ENCODE measurements around the gene DPP6. TPM values are rescaled to one million over a fixed set of nuclear protein-coding genes. Genes with fewer than 3 reads are reported as not detected.

Gene DPP6
- total RNA-seq, 1 experiment from 2014 or later = not detected

DNA sequence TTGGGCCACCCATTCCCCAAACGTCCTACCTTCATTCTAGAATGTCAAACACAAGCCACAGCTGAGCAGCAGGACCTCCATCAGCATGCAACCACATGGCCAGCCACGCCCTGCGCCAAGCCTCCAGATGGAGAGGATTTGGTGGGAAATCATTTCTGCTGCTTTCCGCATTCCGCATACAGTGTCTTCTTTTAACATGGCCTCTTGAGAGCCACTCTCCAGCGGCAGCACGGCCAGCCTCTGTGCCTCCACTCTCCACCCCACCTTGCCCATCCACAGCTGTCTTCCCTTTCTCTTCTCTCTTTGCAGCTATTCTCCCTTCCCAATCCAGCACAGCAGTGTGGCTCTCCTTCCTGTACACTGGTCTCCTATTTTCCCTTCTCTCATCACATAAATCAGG, 561.6 kb downstream of the DPP6 start (continued):
- TF ChIP-seq PRDM15 (CRISPR knock-in tag; IDR thresholded peaks at IDR 0.05) (no peak), MLX (CRISPR knock-in tag; IDR thresholded peaks at IDR 0.05) (no peak), ZBTB43 (CRISPR knock-in tag; IDR thresholded peaks at IDR 0.05) (no peak)
- TF ChIP-seq, protein P1, sequence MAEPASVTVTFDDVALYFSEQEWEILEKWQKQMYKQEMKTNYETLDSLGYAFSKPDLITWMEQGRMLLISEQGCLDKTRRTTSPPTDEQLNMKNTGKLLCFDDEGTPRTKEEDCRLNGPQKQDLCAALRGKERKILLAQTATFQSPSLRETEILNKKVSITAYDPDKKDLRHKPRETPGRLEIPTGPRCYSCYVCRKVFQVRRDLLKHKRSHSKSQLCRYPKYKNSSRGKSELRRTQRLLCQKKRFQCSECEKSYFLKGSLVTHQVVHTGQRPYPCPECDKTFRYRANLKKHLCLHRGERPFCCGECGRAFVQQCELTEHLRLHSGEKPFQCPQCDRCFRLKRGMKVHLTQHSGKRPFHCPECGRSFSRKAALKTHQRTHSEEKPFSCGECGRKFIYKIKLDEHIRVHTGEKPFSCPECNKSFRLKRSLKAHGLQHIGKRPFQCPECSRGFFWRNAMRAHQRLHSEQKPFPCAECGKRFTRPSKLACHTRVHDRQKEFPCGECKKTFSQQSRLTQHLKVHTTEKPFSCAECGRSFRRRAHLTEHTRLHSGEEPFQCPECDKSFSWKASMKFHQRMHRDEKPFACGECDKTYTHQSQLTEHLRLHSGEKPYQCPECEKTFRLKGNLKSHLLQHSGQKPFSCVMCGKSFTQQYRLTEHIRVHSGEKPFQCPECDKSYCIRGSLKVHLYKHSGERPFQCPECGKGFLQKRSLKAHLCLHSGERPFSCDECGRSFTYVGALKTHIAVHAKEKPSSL (CRISPR knock-in tag; conservative IDR thresholded peaks at IDR 0.05) = no peak

DNA sequence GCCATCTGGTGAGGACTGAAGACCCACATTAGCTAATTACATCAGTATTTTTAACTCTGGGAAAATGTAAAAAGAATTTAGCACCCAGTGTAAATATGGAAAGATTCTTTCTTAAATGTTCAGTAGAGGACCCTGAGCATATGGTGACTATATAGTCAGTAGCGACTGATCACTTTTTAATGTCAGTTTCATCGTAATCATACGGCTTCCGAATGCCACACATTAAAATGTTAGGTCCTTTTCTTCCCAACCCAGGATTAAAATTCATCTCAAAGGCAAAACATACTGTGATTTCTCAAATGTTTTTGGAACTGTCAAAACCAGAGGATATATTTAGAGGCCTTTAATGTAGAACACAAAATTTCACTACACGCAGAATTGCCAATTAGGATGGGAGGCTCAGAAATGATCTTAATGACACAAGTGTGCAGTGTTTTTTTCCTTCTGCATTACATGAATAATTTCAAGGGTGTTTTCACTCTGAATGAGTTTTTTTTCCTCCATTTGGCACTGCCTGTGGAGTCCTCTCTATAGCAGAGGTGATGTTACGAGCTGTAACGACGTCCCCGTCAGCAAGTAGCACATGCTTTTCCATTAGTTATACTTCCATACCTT, 568.0 kb downstream of the DPP6 start:
- Mint-ChIP-seq H3K9me3 (peaks cover 86% of the 10 kb centered on the region), H3K4me1 (no peaks in the 10 kb centered on the region), H3K36me3 (peaks cover 73% of the 10 kb centered on the region), H3K4me3 (no peak overlapping the region), H3K27ac (no peak overlapping the region), H3K27me3 (ENCODE audit: low read depth) (peaks cover 12% of the 10 kb centered on the region)
- DNase-seq (ENCODE audit: low spot score) = no peak
- TF ChIP-seq, protein P2, sequence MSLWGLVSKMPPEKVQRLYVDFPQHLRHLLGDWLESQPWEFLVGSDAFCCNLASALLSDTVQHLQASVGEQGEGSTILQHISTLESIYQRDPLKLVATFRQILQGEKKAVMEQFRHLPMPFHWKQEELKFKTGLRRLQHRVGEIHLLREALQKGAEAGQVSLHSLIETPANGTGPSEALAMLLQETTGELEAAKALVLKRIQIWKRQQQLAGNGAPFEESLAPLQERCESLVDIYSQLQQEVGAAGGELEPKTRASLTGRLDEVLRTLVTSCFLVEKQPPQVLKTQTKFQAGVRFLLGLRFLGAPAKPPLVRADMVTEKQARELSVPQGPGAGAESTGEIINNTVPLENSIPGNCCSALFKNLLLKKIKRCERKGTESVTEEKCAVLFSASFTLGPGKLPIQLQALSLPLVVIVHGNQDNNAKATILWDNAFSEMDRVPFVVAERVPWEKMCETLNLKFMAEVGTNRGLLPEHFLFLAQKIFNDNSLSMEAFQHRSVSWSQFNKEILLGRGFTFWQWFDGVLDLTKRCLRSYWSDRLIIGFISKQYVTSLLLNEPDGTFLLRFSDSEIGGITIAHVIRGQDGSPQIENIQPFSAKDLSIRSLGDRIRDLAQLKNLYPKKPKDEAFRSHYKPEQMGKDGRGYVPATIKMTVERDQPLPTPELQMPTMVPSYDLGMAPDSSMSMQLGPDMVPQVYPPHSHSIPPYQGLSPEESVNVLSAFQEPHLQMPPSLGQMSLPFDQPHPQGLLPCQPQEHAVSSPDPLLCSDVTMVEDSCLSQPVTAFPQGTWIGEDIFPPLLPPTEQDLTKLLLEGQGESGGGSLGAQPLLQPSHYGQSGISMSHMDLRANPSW (CRISPR knock-in tag; conservative IDR thresholded peaks at IDR 0.05; ENCODE audit: low read depth) = no peak
- TF ChIP-seq NFATC4 (CRISPR knock-in tag; IDR thresholded peaks at IDR 0.05) (no peak), PRDM15 (CRISPR knock-in tag; IDR thresholded peaks at IDR 0.05) (no peak), ZNF396 (CRISPR knock-in tag; IDR thresholded peaks at IDR 0.05; ENCODE audit: borderline replicate concordance) (no peak), ZNF121 (CRISPR knock-in tag; IDR thresholded peaks at IDR 0.05) (no peak), NR2C2 (CRISPR knock-in tag; IDR thresholded peaks at IDR 0.05) (no peak)
- CTCF ChIA-PET = no interaction called here
- no peak for ATAC-seq
- POLR2A ChIA-PET = no interaction called here
